WTC11 (cell line): ENCODE measurements around the gene ADCY1. TPM values are rescaled to one million over a fixed set of nuclear protein-coding genes. Genes with fewer than 3 reads are reported as not detected.

ENCODE experiments used
- ATAC-seq: fragments of 200-7000 bp; cut with Tn5 transposase; 2 replicates; pipeline ENCODE4 v1.10.0; 2021; ENCODE audit warnings: mild to moderate bottlenecking, moderate library complexity
- CTCF ChIA-PET: fragments of 300-600 bp; sonication (Branson Sonifier 250); formaldehyde crosslinking; loops from one replicate; lab custom pipeline; 2021; ENCODE audit warnings: antibody characterized with exemption; lab: Charles Lee
- POLR2A ChIA-PET: fragments of 350-600 bp; sonication (Branson Sonifier 250); formaldehyde crosslinking; loops from one replicate; lab custom pipeline; 2021; ENCODE audit warnings: antibody characterized with exemption; lab: Charles Lee
- DNase-seq: peaks from one replicate; pipeline ENCODE4 v3.0.0; 2021; ENCODE audit warnings: low spot score
- H3K27ac Mint-ChIP-seq: 2 replicates; pipeline ENCODE4 v1.8.0; 2021; ENCODE audit warnings: mixed read lengths
- H3K27me3 Mint-ChIP-seq: 2 replicates; pipeline ENCODE4 v1.8.0; 2021; ENCODE audit warnings: low read depth, mild to moderate bottlenecking, moderate library complexity, mixed read lengths
- H3K36me3 Mint-ChIP-seq: 2 replicates; pipeline ENCODE4 v1.8.0; 2021; ENCODE audit warnings: mixed read lengths
- H3K4me1 Mint-ChIP-seq: 2 replicates; pipeline ENCODE4 v1.8.0; 2022; ENCODE audit warnings: mixed read lengths
- H3K4me3 Mint-ChIP-seq: 2 replicates; pipeline ENCODE4 v1.8.0; 2021; ENCODE audit warnings: mild to moderate bottlenecking, moderate library complexity, mixed read lengths
- H3K9me3 Mint-ChIP-seq: 2 replicates; pipeline ENCODE4 v1.8.0; 2021; ENCODE audit warnings: mixed read lengths
- CREM ChIP-seq: sonication (generic); formaldehyde crosslinking; IDR thresholded peaks from 2 replicates; pipeline ENCODE4 v1.8.1; 2022; ENCODE audit warnings: mild to moderate bottlenecking, missing genetic modification reagents, moderate library complexity
- EMX1 ChIP-seq: fragments of 250-450 bp; sonication (Bioruptor Pico); IDR thresholded peaks from 2 replicates; pipeline ENCODE4 v1.8.0; 2021; ENCODE audit warnings: mild to moderate bottlenecking
- FOXJ3 ChIP-seq: sonication (generic); formaldehyde crosslinking; IDR thresholded peaks from 2 replicates; pipeline ENCODE4 v1.9.0; 2021; ENCODE audit warnings: missing genetic modification reagents, mild to moderate bottlenecking, borderline replicate concordance
- FOXK1 ChIP-seq: sonication (generic); formaldehyde crosslinking; IDR thresholded peaks from 2 replicates; pipeline ENCODE4 v1.8.0; 2022; ENCODE audit warnings: mild to moderate bottlenecking, moderate library complexity, missing genetic modification reagents
- IRF2 ChIP-seq: sonication (generic); formaldehyde crosslinking; IDR thresholded peaks from 2 replicates; pipeline ENCODE4 v1.8.0; 2022; ENCODE audit warnings: low read depth, missing genetic modification reagents, borderline replicate concordance
- KAT7 ChIP-seq: sonication (generic); formaldehyde crosslinking; IDR thresholded peaks from 2 replicates; pipeline ENCODE4 v1.8.1; 2023; ENCODE audit warnings: missing genetic modification reagents, mild to moderate bottlenecking, borderline replicate concordance
- MXD4 ChIP-seq: fragments of 250-450 bp; sonication (Bioruptor Pico); IDR thresholded peaks from 2 replicates; pipeline ENCODE4 v1.8.0; 2021; ENCODE audit warnings: mild to moderate bottlenecking, moderate library complexity, borderline replicate concordance
- SOX15 ChIP-seq: fragments of 250-450 bp; sonication (Bioruptor Pico); IDR thresholded peaks from 2 replicates; pipeline ENCODE4 v1.9.0; 2021; ENCODE audit warnings: mild to moderate bottlenecking
- TEAD1 ChIP-seq: sonication (generic); formaldehyde crosslinking; IDR thresholded peaks from 2 replicates; pipeline ENCODE4 v1.8.0; 2022; ENCODE audit warnings: mild to moderate bottlenecking, missing genetic modification reagents
- TEAD4 ChIP-seq: sonication (generic); formaldehyde crosslinking; IDR thresholded peaks from 2 replicates; pipeline ENCODE4 v1.8.0; 2022; ENCODE audit warnings: mild to moderate bottlenecking, missing genetic modification reagents
- ZNF138 ChIP-seq: sonication (generic); formaldehyde crosslinking; conservative IDR thresholded peaks from 2 replicates; pipeline ENCODE4 v1.8.1; 2022; ENCODE audit warnings: mild to moderate bottlenecking, moderate library complexity, missing genetic modification reagents
- ZNF263 ChIP-seq: sonication (generic); formaldehyde crosslinking; IDR thresholded peaks from 2 replicates; pipeline ENCODE4 v1.8.1; 2022; ENCODE audit warnings: low read depth, mild to moderate bottlenecking, moderate library complexity, missing genetic modification reagents
- ZNF281 ChIP-seq: sonication (generic); formaldehyde crosslinking; IDR thresholded peaks from 2 replicates; pipeline ENCODE4 v1.8.0; 2023; ENCODE audit warnings: mild to moderate bottlenecking, missing genetic modification reagents
- ZNF416 ChIP-seq: fragments of 250-450 bp; sonication (Bioruptor Pico); IDR thresholded peaks from 2 replicates; pipeline ENCODE4 v1.9.0; 2021; ENCODE audit warnings: mild to moderate bottlenecking, inconsistent platforms
- ZNF671 ChIP-seq: fragments of 250-450 bp; sonication (Bioruptor Pico); IDR thresholded peaks from 2 replicates; pipeline ENCODE4 v1.8.0; 2021; ENCODE audit warnings: mild to moderate bottlenecking
- total RNA-seq: library from RNA; stranded (reverse); gene quantifications from 3 replicates; pipeline ENCODE4 v1.2.3, GENCODE V29; 2021
- TF ChIP-seq, protein P1 (sequence below): fragments of 250-450 bp; sonication (Bioruptor Pico); IDR thresholded peaks from 2 replicates; pipeline ENCODE4 v1.9.0; 2021; ENCODE audit warnings: moderate library complexity, mild to moderate bottlenecking, inconsistent platforms, borderline replicate concordance
- TF ChIP-seq, protein P2 (sequence below): sonication (generic); formaldehyde crosslinking; IDR thresholded peaks from 2 replicates; pipeline ENCODE4 v1.8.1; 2022; ENCODE audit warnings: low read depth, missing genetic modification reagents, borderline replicate concordance
- TF ChIP-seq, protein P3 (sequence below): sonication (generic); formaldehyde crosslinking; IDR thresholded peaks from 2 replicates; pipeline ENCODE4 v1.8.0; 2022; ENCODE audit warnings: mild to moderate bottlenecking, missing genetic modification reagents
- TF ChIP-seq, protein P4 (sequence below): sonication (generic); formaldehyde crosslinking; IDR thresholded peaks from 2 replicates; pipeline ENCODE4 v1.8.0; 2022; ENCODE audit warnings: mild to moderate bottlenecking, missing genetic modification reagents
- TF ChIP-seq, protein P5 (sequence below): sonication (generic); formaldehyde crosslinking; IDR thresholded peaks from 2 replicates; pipeline ENCODE4 v1.8.1; 2022; ENCODE audit warnings: mild to moderate bottlenecking, missing genetic modification reagents, moderate library complexity, borderline replicate concordance

Gene ADCY1
- total RNA-seq, 1 experiment from 2014 or later: 29.0 TPM

GRCh38 chr7:45567713-45568112 is 6.5 kb upstream of the ADCY1 start:
- H3K27ac Mint-ChIP-seq: no peak overlapping the region
- CTCF ChIA-PET: no interaction called here
- TF ChIP-seq TEAD4 (CRISPR knock-in tag) (no peak), MXD4 (CRISPR knock-in tag) (no peak), ZNF416 (CRISPR knock-in tag) (no peak), TEAD1 (CRISPR knock-in tag) (no peak), IRF2 (CRISPR knock-in tag) (no peak), FOXJ3 (CRISPR knock-in tag) (no peak), ZNF138 (CRISPR knock-in tag) (no peak), CREM (CRISPR knock-in tag) (no peak), ZNF671 (no peak), ZNF263 (no peak), SOX15 (CRISPR knock-in tag) (no peak), EMX1 (no peak), ZNF281 (CRISPR knock-in tag) (no peak)
- TF ChIP-seq, protein P1, sequence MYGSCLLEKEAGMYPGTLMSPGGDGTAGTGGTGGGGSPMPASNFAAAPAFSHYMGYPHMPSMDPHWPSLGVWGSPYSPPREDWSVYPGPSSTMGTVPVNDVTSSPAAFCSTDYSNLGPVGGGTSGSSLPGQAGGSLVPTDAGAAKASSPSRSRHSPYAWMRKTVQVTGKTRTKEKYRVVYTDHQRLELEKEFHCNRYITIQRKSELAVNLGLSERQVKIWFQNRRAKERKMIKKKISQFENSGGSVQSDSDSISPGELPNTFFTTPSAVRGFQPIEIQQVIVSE (CRISPR knock-in tag): no peak
- TF ChIP-seq, protein P2, sequence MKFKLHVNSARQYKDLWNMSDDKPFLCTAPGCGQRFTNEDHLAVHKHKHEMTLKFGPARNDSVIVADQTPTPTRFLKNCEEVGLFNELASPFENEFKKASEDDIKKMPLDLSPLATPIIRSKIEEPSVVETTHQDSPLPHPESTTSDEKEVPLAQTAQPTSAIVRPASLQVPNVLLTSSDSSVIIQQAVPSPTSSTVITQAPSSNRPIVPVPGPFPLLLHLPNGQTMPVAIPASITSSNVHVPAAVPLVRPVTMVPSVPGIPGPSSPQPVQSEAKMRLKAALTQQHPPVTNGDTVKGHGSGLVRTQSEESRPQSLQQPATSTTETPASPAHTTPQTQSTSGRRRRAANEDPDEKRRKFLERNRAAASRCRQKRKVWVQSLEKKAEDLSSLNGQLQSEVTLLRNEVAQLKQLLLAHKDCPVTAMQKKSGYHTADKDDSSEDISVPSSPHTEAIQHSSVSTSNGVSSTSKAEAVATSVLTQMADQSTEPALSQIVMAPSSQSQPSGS (CRISPR knock-in tag): no peak
- TF ChIP-seq, protein P3, sequence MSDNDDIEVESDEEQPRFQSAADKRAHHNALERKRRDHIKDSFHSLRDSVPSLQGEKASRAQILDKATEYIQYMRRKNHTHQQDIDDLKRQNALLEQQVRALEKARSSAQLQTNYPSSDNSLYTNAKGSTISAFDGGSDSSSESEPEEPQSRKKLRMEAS: no peak
- TF ChIP-seq, protein P4, sequence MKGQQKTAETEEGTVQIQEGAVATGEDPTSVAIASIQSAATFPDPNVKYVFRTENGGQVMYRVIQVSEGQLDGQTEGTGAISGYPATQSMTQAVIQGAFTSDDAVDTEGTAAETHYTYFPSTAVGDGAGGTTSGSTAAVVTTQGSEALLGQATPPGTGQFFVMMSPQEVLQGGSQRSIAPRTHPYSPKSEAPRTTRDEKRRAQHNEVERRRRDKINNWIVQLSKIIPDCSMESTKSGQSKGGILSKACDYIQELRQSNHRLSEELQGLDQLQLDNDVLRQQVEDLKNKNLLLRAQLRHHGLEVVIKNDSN (CRISPR knock-in tag): no peak
- peaks cover 13% of the 10 kb centered on the region for H3K9me3 Mint-ChIP-seq
- peaks cover 17% of the 10 kb centered on the region for H3K27me3 Mint-ChIP-seq
- H3K4me3 Mint-ChIP-seq: no peak overlapping the region
- ATAC-seq: no peak
- H3K36me3 Mint-ChIP-seq: no peaks in the 10 kb centered on the region
- POLR2A ChIA-PET: no interaction called here
- DNase-seq: no peak
- peaks cover 30% of the 10 kb centered on the region for H3K4me1 Mint-ChIP-seq

GRCh38 chr7:45568536-45569289 is 5.5 kb upstream of the ADCY1 start:
- peaks cover 28% of the 10 kb centered on the region for H3K4me1 Mint-ChIP-seq
- H3K9me3 Mint-ChIP-seq: peaks cover 13% of the 10 kb centered on the region
- no peak overlapping the region for H3K4me3 Mint-ChIP-seq
- ChIA-PET CTCF (no interaction called here), POLR2A (no interaction called here)
- H3K36me3 Mint-ChIP-seq: no peaks in the 10 kb centered on the region
- TF ChIP-seq EMX1 (no peak), FOXK1 (CRISPR knock-in tag) (no peak), KAT7 (no peak)
- TF ChIP-seq, protein P5, sequence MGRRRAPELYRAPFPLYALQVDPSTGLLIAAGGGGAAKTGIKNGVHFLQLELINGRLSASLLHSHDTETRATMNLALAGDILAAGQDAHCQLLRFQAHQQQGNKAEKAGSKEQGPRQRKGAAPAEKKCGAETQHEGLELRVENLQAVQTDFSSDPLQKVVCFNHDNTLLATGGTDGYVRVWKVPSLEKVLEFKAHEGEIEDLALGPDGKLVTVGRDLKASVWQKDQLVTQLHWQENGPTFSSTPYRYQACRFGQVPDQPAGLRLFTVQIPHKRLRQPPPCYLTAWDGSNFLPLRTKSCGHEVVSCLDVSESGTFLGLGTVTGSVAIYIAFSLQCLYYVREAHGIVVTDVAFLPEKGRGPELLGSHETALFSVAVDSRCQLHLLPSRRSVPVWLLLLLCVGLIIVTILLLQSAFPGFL: no peak
- TF ChIP-seq, all 79 proteins: peak for 0
- ATAC-seq (no peak), DNase-seq (no peak)
- Mint-ChIP-seq H3K27ac (no peak overlapping the region), H3K27me3 (peaks cover 27% of the 10 kb centered on the region)
